ENCODE measurements around the gene HNRNPA1L2. TPM values are rescaled to one million over a fixed set of nuclear protein-coding genes. Genes with fewer than 3 reads are reported as not detected.
"Not testable (repeated sequence)": the region's sequence is repeated elsewhere in the genome, so short reads cannot be mapped to it uniquely, and the experiment has no call there.

Gene HNRNPA1L2
- total and polyA plus RNA-seq, 2 donors: 4.3 to 11.2 TPM

- Histone ChIP-seq H3K36me3 (ENCODE audit: insufficient read depth) (no peaks in the 10 kb centered on the region), H3K4me1 (ENCODE audit: insufficient read depth) (no peaks in the 10 kb centered on the region), H3K4me3 (ENCODE audit: low read depth, low read length) (no peak overlapping the region), H3K27ac (ENCODE audit: low read depth) (no peak overlapping the region)
- 93% methylated on average over 4 of the region's 4 CpGs for WGBS
- no peak for DNase-seq (ENCODE audit: extremely low spot score)
Measured at GRCh38 chr13:52615134-52615801, 27.0 kb upstream of the HNRNPA1L2 start.

- Histone ChIP-seq H3K4me1 (ENCODE audit: insufficient read depth) (no peaks in the 10 kb centered on the region), H3K4me3 (ENCODE audit: low read depth, low read length) (no peak overlapping the region), H3K36me3 (ENCODE audit: insufficient read depth) (no peaks in the 10 kb centered on the region), H3K27ac (ENCODE audit: low read depth) (no peak overlapping the region)
- DNase-seq (ENCODE audit: extremely low spot score): no peak
- WGBS: 86% methylated on average over 5 of the region's 5 CpGs
Measured at GRCh38 chr13:52615812-52616211, 26.4 kb upstream of the HNRNPA1L2 start.

GRCh38 chr13:52617070-52618060, 24.9 kb upstream of the HNRNPA1L2 start:
- H3K4me3 ChIP-seq (ENCODE audit: low read depth, low read length): peak overlapping the region; percentile 54
- H3K36me3 ChIP-seq (ENCODE audit: insufficient read depth): no peaks in the 10 kb centered on the region
- under 1% methylated on average over 51 of the region's 51 CpGs for WGBS
- H3K27ac ChIP-seq (ENCODE audit: low read depth): peak overlapping the region; percentile 64
- peak; percentile 72 for DNase-seq (ENCODE audit: extremely low spot score)
- no peaks in the 10 kb centered on the region for H3K4me1 ChIP-seq (ENCODE audit: insufficient read depth)

- H3K27ac ChIP-seq (ENCODE audit: low read depth); H3K36me3 ChIP-seq (ENCODE audit: insufficient read depth); H3K4me3 ChIP-seq (ENCODE audit: low read depth, low read length); DNase-seq (ENCODE audit: extremely low spot score); H3K4me1 ChIP-seq (ENCODE audit: insufficient read depth): not testable (repeated sequence)
- 63% methylated on average over 7 of the region's 7 CpGs for WGBS
Measured at GRCh38 chr13:52631083-52631690, 11.0 kb upstream of the HNRNPA1L2 start.

GRCh38 chr13:52638666-52639328, 3.4 kb upstream of the HNRNPA1L2 start:
- H3K36me3 ChIP-seq (ENCODE audit: insufficient read depth): peaks cover 2% of the 10 kb centered on the region
- WGBS: 83% methylated on average over 5 of the region's 5 CpGs
- no peak overlapping the region for H3K27ac ChIP-seq (ENCODE audit: low read depth)
- no peaks in the 10 kb centered on the region for H3K4me1 ChIP-seq (ENCODE audit: insufficient read depth)
- H3K4me3 ChIP-seq (ENCODE audit: low read depth, low read length): no peak overlapping the region
- DNase-seq (ENCODE audit: extremely low spot score): no peak

GRCh38 chr13:52644108-52644507, 1.9 kb downstream of the HNRNPA1L2 start:
- no peaks in the 10 kb centered on the region for H3K4me1 ChIP-seq (ENCODE audit: insufficient read depth)
- no peak for DNase-seq (ENCODE audit: extremely low spot score)
- no peak overlapping the region for H3K4me3 ChIP-seq (ENCODE audit: low read depth, low read length)
- 46% methylated on average over 3 of the region's 3 CpGs for WGBS
- H3K36me3 ChIP-seq (ENCODE audit: insufficient read depth): peaks cover 2% of the 10 kb centered on the region
- no peak overlapping the region for H3K27ac ChIP-seq (ENCODE audit: low read depth)

- DNase-seq (ENCODE audit: extremely low spot score): no peak
- no peaks in the 10 kb centered on the region for H3K4me1 ChIP-seq (ENCODE audit: insufficient read depth)
- H3K36me3 ChIP-seq (ENCODE audit: insufficient read depth): peaks cover 1% of the 10 kb centered on the region
- H3K27ac ChIP-seq (ENCODE audit: low read depth): no peak overlapping the region
- no peak overlapping the region for H3K4me3 ChIP-seq (ENCODE audit: low read depth, low read length)
Measured at GRCh38 chr13:52646967-52647366, 4.7 kb downstream of the HNRNPA1L2 start.

- WGBS: 67% methylated on average over 6 of the region's 6 CpGs
- no peak overlapping the region for H3K4me3 ChIP-seq (ENCODE audit: low read depth, low read length)
- H3K36me3 ChIP-seq (ENCODE audit: insufficient read depth): peaks cover 1% of the 10 kb centered on the region
- no peak for DNase-seq (ENCODE audit: extremely low spot score)
- no peak overlapping the region for H3K27ac ChIP-seq (ENCODE audit: low read depth)
- H3K4me1 ChIP-seq (ENCODE audit: insufficient read depth): peaks cover 2% of the 10 kb centered on the region
Measured at GRCh38 chr13:52650731-52651130, 8.5 kb downstream of the HNRNPA1L2 start.

- Histone ChIP-seq H3K4me3 (ENCODE audit: low read depth, low read length) (peak overlapping the region; percentile 68), H3K36me3 (ENCODE audit: insufficient read depth) (peaks cover 1% of the 10 kb centered on the region), H3K27ac (ENCODE audit: low read depth) (peak overlapping the region; percentile 96), H3K4me1 (ENCODE audit: insufficient read depth) (peaks cover 2% of the 10 kb centered on the region)
- DNase-seq (ENCODE audit: extremely low spot score): no peak
- under 1% methylated on average over 7 of the region's 7 CpGs for WGBS
Measured at GRCh38 chr13:52651897-52652195, 9.6 kb downstream of the HNRNPA1L2 start.

GRCh38 chr13:52652196-52652979, 10.2 kb downstream of the HNRNPA1L2 start, which contains the start of gene SUGT1:
TSS of gene SUGT1 (plus strand) at chr13:52652836. CDS start at chr13:52652921, 85 bp downstream.
- Histone ChIP-seq H3K27ac (ENCODE audit: low read depth) (peak within 1 kb of the TSS; percentile 96), H3K4me1 (ENCODE audit: insufficient read depth) (peaks cover 2% of the 10 kb centered on the region), H3K4me3 (ENCODE audit: low read depth, low read length) (peak within 1 kb of the TSS; percentile 68), H3K36me3 (ENCODE audit: insufficient read depth) (peaks cover 1% of the 10 kb centered on the region)
- peak; percentile 97 for DNase-seq (ENCODE audit: extremely low spot score)
- WGBS: under 1% methylated on average over 61 of the region's 61 CpGs

GRCh38 chr13:52652980-52653303, 10.7 kb downstream of the HNRNPA1L2 start:
- Histone ChIP-seq H3K4me1 (ENCODE audit: insufficient read depth) (peaks cover 2% of the 10 kb centered on the region), H3K36me3 (ENCODE audit: insufficient read depth) (peaks cover 1% of the 10 kb centered on the region), H3K27ac (ENCODE audit: low read depth) (peak overlapping the region; percentile 83), H3K4me3 (ENCODE audit: low read depth, low read length) (peak overlapping the region; percentile 68)
- under 1% methylated on average over 18 of the region's 18 CpGs for WGBS
- DNase-seq (ENCODE audit: extremely low spot score): no peak

GRCh38 chr13:52659340-52659739, 17.1 kb downstream of the HNRNPA1L2 start:
- Histone ChIP-seq H3K4me1 (ENCODE audit: insufficient read depth) (peaks cover 1% of the 10 kb centered on the region), H3K27ac (ENCODE audit: low read depth) (no peak overlapping the region), H3K4me3 (ENCODE audit: low read depth, low read length) (no peak overlapping the region), H3K36me3 (ENCODE audit: insufficient read depth) (no peaks in the 10 kb centered on the region)
- no peak for DNase-seq (ENCODE audit: extremely low spot score)
- 90% methylated on average over 2 of the region's 2 CpGs for WGBS

- no peak overlapping the region for H3K4me3 ChIP-seq (ENCODE audit: low read depth, low read length)
- WGBS: 97% methylated on average over 4 of the region's 4 CpGs
- H3K27ac ChIP-seq (ENCODE audit: low read depth): no peak overlapping the region
- DNase-seq (ENCODE audit: extremely low spot score): no peak
- peaks cover 1% of the 10 kb centered on the region for H3K36me3 ChIP-seq (ENCODE audit: insufficient read depth)
- no peaks in the 10 kb centered on the region for H3K4me1 ChIP-seq (ENCODE audit: insufficient read depth)
Measured at GRCh38 chr13:52664272-52664671, 22.0 kb downstream of the HNRNPA1L2 start.
